IPS DF 6.9 (cell line): ENCODE data around the gene RC3H1.
"Not testable (repeated sequence)": the region's sequence is repeated elsewhere in the genome, so short reads cannot be mapped to it uniquely, and the experiment has no call there.

Source experiments
- DNase-seq: peaks from one replicate; pipeline ENCODE4 v3.0.0-alpha.2; 2013; ENCODE audit warnings: low read depth, low spot score
- H3K27ac ChIP-seq: one replicate; pipeline ENCODE4 v1.5.1; 2013; ENCODE audit warnings: low read length, control low read depth
- H3K27me3 ChIP-seq: 2 replicates; pipeline ENCODE4 v1.6.1; 2013; ENCODE audit warnings: mild to moderate bottlenecking, low read length; ENCODE audit not compliant: control insufficient read depth, insufficient read depth
- H3K36me3 ChIP-seq: 2 replicates; pipeline ENCODE4 v1.6.1; 2013; ENCODE audit warnings: low read length; ENCODE audit not compliant: control insufficient read depth, insufficient read depth
- H3K4me1 ChIP-seq: 2 replicates; pipeline ENCODE4 v1.6.1; 2013; ENCODE audit warnings: low read length; ENCODE audit not compliant: control insufficient read depth, insufficient read depth
- H3K4me3 ChIP-seq: 2 replicates; pipeline ENCODE4 v1.5.1; 2013; ENCODE audit warnings: mild to moderate bottlenecking, low read length
- H3K9me3 ChIP-seq: 2 replicates; pipeline ENCODE4 v1.6.1; 2013; ENCODE audit warnings: low read length, inconsistent platforms; ENCODE audit not compliant: control insufficient read depth, insufficient read depth
- WGBS: extraction: QIAGEN DNeasy Blood & Tissue Kit; methylation state at CpG from one replicate; pipeline ENCODE4 v1.1.7; 2013; ENCODE audit warnings: mixed read lengths, missing lambda C conversion rate; ENCODE audit not compliant: insufficient read length, insufficient coverage; 5-methylcytosine and 5-hydroxymethylcytosine counted together

RC3H1 gene

GRCh38 chr1:174000371-174000770, 21.8 kb downstream of the RC3H1 start:
- DNase-seq: no peak
- H3K9me3 ChIP-seq: no peaks in the 10 kb centered on the region
- H3K27ac ChIP-seq: no peak overlapping the region
- no CpG with 5 or more reads among the region's 3 CpGs for WGBS
- no peaks in the 10 kb centered on the region for H3K27me3 ChIP-seq
- H3K4me3 ChIP-seq: no peak overlapping the region
- no peaks in the 10 kb centered on the region for H3K36me3 ChIP-seq
- peaks cover 2% of the 10 kb centered on the region for H3K4me1 ChIP-seq

GRCh38 chr1:173997791-173998190, 24.4 kb downstream of the RC3H1 start:
- DNase-seq: no peak
- no peaks in the 10 kb centered on the region for H3K9me3 ChIP-seq
- 100% methylated on average over 1 of the region's 1 CpG for WGBS
- no peaks in the 10 kb centered on the region for H3K27me3 ChIP-seq
- peaks cover 2% of the 10 kb centered on the region for H3K4me1 ChIP-seq
- peaks cover under 1% of the 10 kb centered on the region; the same call in 1 of the 2 replicates for H3K36me3 ChIP-seq
- H3K4me3 ChIP-seq: no peak overlapping the region
- no peak overlapping the region for H3K27ac ChIP-seq

GRCh38 chr1:173996995-173997394, 25.2 kb downstream of the RC3H1 start:
- H3K36me3 ChIP-seq: peaks cover 3% of the 10 kb centered on the region; the same call in 1 of the 2 replicates
- H3K9me3 ChIP-seq: no peaks in the 10 kb centered on the region
- WGBS: 100% methylated on average over 1 of the region's 5 CpGs
- no peaks in the 10 kb centered on the region for H3K27me3 ChIP-seq
- H3K4me1 ChIP-seq: peaks cover 2% of the 10 kb centered on the region
- H3K4me3 ChIP-seq: no peak overlapping the region
- no peak for DNase-seq
- H3K27ac ChIP-seq: no peak overlapping the region

- Histone ChIP-seq H3K9me3 (no peaks in the 10 kb centered on the region), H3K4me3 (no peak overlapping the region), H3K27me3 (no peaks in the 10 kb centered on the region), H3K4me1 (no peaks in the 10 kb centered on the region), H3K27ac (no peak overlapping the region), H3K36me3 (peaks cover 3% of the 10 kb centered on the region; the same call in 1 of the 2 replicates)
- DNase-seq: no peak
These were observed 26.7 kb downstream of the RC3H1 start for GRCh38 chr1:173995475-173995874.

GRCh38 chr1:173993948-173994347, 28.2 kb downstream of the RC3H1 start:
- WGBS: no CpG with 5 or more reads among the region's 11 CpGs
- H3K4me3 ChIP-seq, DNase-seq, H3K36me3 ChIP-seq, H3K27ac ChIP-seq, H3K4me1 ChIP-seq, H3K9me3 ChIP-seq, H3K27me3 ChIP-seq: not testable (repeated sequence)

- no peaks in the 10 kb centered on the region for H3K9me3 ChIP-seq
- H3K4me3 ChIP-seq: no peak overlapping the region
- H3K27me3 ChIP-seq: no peaks in the 10 kb centered on the region
- no peaks in the 10 kb centered on the region for H3K4me1 ChIP-seq
- H3K36me3 ChIP-seq: peaks cover 5% of the 10 kb centered on the region; the same call in 1 of the 2 replicates
- no peak overlapping the region for H3K27ac ChIP-seq
- DNase-seq: no peak
These were observed 34.1 kb downstream of the RC3H1 start for GRCh38 chr1:173988068-173988467.

- Histone ChIP-seq H3K27ac (no peak overlapping the region), H3K4me1 (no peaks in the 10 kb centered on the region), H3K27me3 (no peaks in the 10 kb centered on the region), H3K36me3 (peaks cover 2% of the 10 kb centered on the region; the same call in 1 of the 2 replicates), H3K9me3 (no peaks in the 10 kb centered on the region), H3K4me3 (no peak overlapping the region)
- no peak for DNase-seq
- WGBS: no CpG with 5 or more reads among the region's 3 CpGs
These were observed 35.2 kb downstream of the RC3H1 start for GRCh38 chr1:173986951-173987350.

GRCh38 chr1:173970252-173970651, 51.9 kb downstream of the RC3H1 start:
- DNase-seq: no peak
- Histone ChIP-seq H3K9me3 (no peaks in the 10 kb centered on the region), H3K27ac (no peak overlapping the region), H3K4me1 (no peaks in the 10 kb centered on the region), H3K36me3 (peaks cover 10% of the 10 kb centered on the region; the same call in 1 of the 2 replicates), H3K4me3 (no peak overlapping the region), H3K27me3 (no peaks in the 10 kb centered on the region)
- no CpG with 5 or more reads among the region's 3 CpGs for WGBS

- H3K9me3 ChIP-seq, H3K4me3 ChIP-seq, DNase-seq, H3K4me1 ChIP-seq, H3K27ac ChIP-seq, H3K27me3 ChIP-seq: not testable (repeated sequence)
- WGBS: no CpG with 5 or more reads among the region's 5 CpGs
- peaks cover 12% of the 10 kb centered on the region; the same call in 1 of the 2 replicates for H3K36me3 ChIP-seq
These were observed 56.3 kb downstream of the RC3H1 start for GRCh38 chr1:173965896-173966295.

- no peaks in the 10 kb centered on the region for H3K27me3 ChIP-seq
- no peaks in the 10 kb centered on the region for H3K4me1 ChIP-seq
- DNase-seq: no peak
- no CpG with 5 or more reads among the region's 1 CpG for WGBS
- no peak overlapping the region for H3K27ac ChIP-seq
- no peaks in the 10 kb centered on the region for H3K9me3 ChIP-seq
- no peak overlapping the region for H3K4me3 ChIP-seq
- H3K36me3 ChIP-seq: peaks cover 16% of the 10 kb centered on the region; the same call in 1 of the 2 replicates
These were observed 58.7 kb downstream of the RC3H1 start for GRCh38 chr1:173963477-173963876.

- H3K27ac ChIP-seq: no peak overlapping the region
- DNase-seq: no peak
- peaks cover 10% of the 10 kb centered on the region; the same call in 1 of the 2 replicates for H3K36me3 ChIP-seq
- no peaks in the 10 kb centered on the region for H3K9me3 ChIP-seq
- no peaks in the 10 kb centered on the region for H3K27me3 ChIP-seq
- no peak overlapping the region for H3K4me3 ChIP-seq
- H3K4me1 ChIP-seq: no peaks in the 10 kb centered on the region
- WGBS: no CpG with 5 or more reads among the region's 5 CpGs
These were observed 61.5 kb downstream of the RC3H1 start for GRCh38 chr1:173960625-173961024.
